Smooth muscle cell of the brain vasculature (primary cell): Measurements from ENCODE around the gene SGCE.

Experiments used
- DNase-seq: peaks from one replicate; pipeline ENCODE4 v3.0.0-alpha.2; 2012; ENCODE audit warnings: low read depth, low spot score

Gene SGCE

DNA sequence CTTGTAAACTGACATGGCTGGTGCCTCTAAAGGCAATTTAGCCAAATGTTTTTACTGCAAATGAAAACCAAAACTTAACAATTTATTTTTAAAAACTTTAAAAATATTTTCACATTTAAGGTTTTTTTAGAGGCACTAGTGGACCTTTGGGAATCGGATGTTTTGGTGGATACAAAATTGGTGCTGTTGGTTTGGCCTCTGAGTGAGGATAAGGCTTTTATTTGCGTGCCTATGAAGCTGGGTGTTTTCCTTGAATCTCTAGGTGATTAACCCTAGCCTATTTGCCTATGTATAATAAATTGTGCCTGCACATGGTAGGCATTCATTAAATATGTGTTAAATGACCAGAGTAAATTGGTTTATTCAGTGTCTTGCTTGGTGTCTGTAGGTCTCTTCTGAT, 2.9 kb upstream of the SGCE start:
- DNase-seq = no peak

GRCh38 chr7:94657771-94658693, 2.1 kb upstream of the SGCE start:
- DNase-seq = peak; percentile 86

DNA sequence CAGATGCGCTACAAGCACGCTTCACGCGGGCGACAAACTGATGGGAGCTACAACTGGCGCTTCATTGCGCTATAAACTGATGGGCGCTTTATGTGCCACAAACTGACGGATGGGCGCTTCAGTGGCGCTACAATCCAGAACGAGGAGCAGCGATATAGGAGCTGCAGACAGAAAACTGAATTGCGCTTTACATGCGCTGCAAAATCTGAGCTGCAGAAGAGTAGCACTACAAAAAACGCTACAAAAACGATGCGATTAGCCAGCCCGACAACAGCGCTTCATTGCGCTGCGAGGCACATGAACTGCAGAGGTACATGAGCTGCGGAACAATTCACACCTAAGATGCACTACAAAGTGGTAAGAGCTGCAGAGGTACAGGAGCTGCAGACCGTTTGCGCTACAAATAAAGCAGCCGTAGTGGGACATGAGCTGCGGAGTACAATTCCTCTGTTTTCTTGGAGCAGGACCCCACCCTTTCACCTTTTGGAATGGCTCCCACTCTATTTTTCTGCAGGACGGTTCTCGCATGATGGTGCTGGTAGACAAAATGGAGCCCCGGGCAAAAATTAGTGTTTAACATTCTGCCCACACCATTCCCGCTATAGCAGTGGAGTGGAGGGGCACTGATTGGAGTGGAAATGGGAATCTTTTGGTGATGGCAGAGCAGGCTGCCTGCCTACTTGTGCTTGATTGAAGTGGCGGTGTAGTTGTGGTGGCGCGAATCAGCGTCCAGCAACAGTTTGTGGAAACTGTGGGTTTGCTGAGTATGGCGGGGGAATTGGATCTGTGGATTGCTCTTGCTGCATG, 1.2 kb upstream of the SGCE start:
- no peak for DNase-seq

DNA sequence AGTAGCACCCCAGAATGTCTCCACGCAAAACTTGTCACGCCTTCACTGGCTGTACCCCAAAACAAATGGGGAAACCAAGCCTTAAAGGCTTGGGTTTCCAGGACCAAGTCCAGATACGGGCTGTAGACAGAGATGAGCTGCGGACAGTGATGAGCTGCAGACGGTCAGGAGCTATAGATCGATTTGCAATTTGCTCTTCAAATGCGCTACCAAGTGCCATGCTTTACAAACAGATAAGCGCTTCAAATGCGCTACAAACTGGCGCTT, 658 bp upstream of the SGCE start:
- DNase-seq = no peak

- no peak for DNase-seq
These were observed 646 bp downstream of the SGCE start for GRCh38 chr7:94655126-94655847.

DNA sequence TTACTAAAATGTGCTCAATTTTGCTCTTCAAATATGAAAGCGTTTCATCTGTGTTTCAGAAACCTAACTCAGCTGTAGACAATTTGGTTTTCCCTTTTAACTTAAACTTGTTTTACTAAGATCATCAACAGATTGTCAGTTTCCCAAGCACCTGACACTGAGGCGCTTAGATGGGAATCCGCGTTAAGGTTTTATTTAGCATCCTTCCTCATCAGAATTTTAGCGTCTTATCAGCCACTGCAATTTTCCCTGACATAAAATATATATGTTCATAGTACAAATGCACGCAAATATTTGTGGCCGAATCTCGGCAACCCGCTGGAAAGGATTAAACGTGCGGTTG, 1.2 kb downstream of the SGCE start:
- no peak for DNase-seq

DNA sequence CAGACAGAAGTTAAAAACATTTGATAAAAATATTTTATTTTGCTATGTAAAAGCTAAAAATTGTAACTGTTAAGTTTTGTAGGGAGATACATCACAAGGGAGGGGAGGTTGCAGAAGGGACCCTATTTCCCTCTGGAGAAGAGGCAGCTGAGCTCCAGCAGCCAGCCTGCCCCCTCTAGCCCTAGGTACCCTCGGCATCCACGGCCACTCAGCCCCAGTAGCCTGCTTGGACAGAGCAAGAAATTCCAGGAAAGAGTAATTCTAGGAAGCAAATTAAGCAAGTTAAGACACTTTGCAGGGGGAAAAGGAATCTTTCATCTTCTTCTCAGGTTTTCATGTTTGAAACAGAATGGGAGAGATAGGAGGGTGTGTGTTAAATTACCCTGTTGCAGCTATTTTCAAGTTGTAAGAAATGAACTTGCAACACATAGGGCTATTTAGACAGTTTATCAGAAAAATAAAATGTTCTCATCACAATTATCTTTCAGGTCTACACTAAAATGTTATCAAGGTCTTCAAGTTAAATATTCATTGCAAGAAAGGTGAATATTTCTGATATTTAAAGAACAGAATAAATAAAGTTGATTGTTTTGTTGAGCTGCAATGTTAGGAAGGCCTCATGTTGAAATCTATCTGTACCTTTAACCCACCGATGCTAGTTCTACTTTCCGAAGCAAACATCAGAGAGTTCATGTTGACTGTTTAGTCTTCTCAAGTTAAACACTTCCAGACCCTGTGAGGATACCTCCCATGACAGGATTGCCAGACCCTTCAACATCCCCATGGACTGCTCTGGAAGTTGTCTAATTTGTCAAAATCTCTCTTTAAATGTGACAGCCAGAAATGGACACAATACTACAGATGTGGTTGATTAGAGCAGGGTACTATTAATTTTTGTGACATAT, 5.5 kb downstream of the SGCE start:
- no peak for DNase-seq

DNA sequence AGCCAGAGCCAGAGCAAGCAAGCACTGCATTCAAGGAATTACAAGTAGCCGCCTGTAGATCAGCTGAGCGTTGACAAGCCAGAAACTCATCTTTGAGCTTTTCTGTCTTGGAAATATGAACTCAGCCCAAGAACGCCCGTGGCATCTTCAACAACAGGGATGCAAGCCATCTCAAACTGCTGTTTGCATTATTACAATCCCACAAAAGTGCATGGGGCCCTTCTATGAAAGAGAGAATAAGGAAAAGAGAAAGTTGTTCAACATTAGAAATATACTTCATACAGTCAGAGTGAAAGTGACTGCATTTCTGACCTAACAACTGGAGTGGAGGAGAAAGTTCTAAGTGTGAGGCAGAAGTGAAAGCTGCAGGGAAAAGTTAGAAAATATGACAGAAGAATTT, 6.5 kb downstream of the SGCE start:
- no peak for DNase-seq

- DNase-seq = no peak
These were observed 7.2 kb downstream of the SGCE start for GRCh38 chr7:94648731-94649130.

DNA sequence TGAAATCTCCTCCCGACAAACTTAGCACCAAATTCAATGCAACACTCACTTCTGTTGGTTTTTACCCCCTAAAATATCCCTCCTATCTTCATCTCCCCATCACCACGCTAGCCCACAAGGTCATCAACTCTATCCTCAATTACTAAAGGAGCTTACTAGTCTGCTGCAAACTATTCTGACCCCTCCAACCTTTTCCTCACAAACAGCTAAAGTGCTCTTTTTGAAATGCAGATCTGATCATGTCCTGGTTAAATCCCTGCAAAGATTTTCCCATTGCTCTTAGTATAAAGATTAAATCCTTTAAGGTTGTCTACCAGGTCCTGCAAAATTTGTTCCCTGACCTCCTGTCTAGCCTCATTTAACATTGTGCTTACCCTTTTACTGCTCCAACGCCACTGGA, 8.6 kb downstream of the SGCE start:
- no peak for DNase-seq

DNA sequence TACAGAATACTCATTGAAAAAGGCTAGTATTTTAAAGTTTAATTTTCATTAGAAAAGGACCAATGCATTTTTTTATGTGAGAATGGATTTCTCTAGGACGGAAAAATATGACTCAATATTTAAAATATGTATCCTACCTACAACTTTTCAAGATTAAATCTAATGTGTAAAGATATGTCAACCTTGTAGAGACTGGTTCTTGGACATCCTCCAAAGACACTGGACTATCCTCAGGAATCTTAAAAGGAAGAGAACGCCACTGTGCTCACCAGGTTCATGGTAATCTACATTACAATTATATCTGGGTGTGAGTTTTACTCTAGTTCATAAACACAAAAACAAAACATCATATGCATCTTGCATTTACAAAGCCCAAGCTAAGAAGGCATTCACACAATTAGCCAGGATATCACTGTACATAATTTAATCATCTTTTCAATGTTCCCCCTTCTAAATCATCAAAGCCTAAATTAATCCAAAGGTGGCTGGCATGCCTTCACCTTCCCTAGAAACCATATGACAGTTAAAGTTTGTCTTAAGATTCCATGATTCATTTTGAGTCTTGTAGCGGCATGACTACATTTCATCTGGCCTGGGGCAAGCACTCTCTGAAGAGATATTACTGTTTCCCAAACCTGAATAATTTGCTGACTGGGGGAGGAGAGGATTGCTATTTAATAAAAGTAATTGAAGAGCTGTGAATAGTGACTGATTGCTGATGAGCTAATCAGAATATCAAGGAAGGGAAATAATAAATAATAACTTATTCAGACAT, 12.0 kb downstream of the SGCE start:
- DNase-seq = no peak

GRCh38 chr7:94642838-94643653, 12.9 kb downstream of the SGCE start:
- no peak for DNase-seq

- DNase-seq = no peak
These were observed 16.5 kb downstream of the SGCE start for GRCh38 chr7:94639384-94639783.

DNA sequence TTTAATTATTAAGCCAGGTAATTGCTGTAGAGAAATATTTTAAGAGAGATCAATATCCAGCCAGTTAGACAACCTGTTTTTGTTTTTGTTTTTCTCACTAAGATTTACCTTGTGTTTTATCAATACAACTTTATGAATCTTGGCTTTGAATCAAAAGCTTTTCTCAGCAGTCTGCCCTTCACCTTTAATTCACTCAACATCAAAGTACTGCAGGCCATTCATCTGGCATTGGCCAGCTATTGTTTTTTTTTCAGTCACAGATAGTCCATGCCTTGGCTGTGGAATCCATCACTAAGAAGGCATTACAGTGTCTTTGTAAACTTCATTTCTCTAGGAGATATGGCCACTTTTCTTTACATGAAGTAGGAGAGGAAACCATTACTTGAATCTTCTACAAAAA, 20.2 kb downstream of the SGCE start:
- no peak for DNase-seq

DNA sequence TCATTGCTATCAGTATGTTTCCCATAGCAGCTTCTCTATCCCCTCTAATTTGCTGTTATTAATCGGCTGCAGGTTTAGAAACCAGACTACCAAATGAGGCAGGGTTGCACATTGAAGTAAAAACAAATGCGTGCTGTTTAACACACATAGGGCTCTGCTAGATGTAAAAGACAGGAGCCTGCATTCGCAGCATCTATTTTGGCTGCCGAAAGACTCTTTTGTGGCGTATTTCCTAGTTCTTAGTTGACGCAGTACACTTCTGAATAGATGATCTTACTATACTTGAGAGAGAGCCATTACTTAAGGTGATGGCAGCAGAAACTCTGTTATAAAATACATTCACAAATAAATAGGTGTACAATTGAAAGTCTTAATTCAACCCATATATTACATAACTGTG, 21.4 kb downstream of the SGCE start:
- DNase-seq = no peak

GRCh38 chr7:94633687-94634086, 22.2 kb downstream of the SGCE start:
- no peak for DNase-seq

GRCh38 chr7:94633014-94633341, 23.0 kb downstream of the SGCE start:
- no peak for DNase-seq

- DNase-seq = peak; percentile 67
These were observed 23.5 kb downstream of the SGCE start for GRCh38 chr7:94632338-94633013.

- no peak for DNase-seq
These were observed 25.1 kb downstream of the SGCE start for GRCh38 chr7:94630855-94631254.
